ENCODE results near the gene ETFDH.
"Not testable (repeated sequence)": the region's sequence is repeated elsewhere in the genome, so short reads cannot be mapped to it uniquely, and the experiment has no call there.

ETFDH gene

GRCh38 chr4:158656439-158656838 is 15.7 kb upstream of the ETFDH start:
- H3K9me2 ChIP-seq (replicated peaks; ENCODE audit: insufficient read depth, low read length) = no peaks in the 10 kb centered on the region
- H3K27ac ChIP-seq (ENCODE audit: low read length) = no peak overlapping the region
- TF ChIP-seq EZH2 (optimal IDR thresholded peaks at IDR 0.05; ENCODE audit: low read depth, low read length) = no peak
- no peak for TF ChIP-seq EZH2phosphoT487 (IDR thresholded peaks at IDR 0.05; ENCODE audit: low read length)
- TF ChIP-seq CTCF (IDR thresholded peaks at IDR 0.05; ENCODE audit: low read length) = no peak
- H3K4me2 ChIP-seq (ENCODE audit: low read depth, low read length) = no peak overlapping the region
- no peaks in the 10 kb centered on the region for H4K20me1 ChIP-seq (ENCODE audit: insufficient read depth, low read length)
- H2AFZ ChIP-seq (ENCODE audit: low read length) = no peak overlapping the region
- no peaks in the 10 kb centered on the region for H3K4me1 ChIP-seq (ENCODE audit: low read length)
- no peak for DNase-seq
- H3F3A ChIP-seq (ENCODE audit: insufficient read depth, low read length) = no peaks in the 10 kb centered on the region
- no peak overlapping the region for H3K4me3 ChIP-seq (ENCODE audit: low read length)
- H3K9me3 ChIP-seq (replicated peaks; ENCODE audit: insufficient read depth, low read length) = no peaks in the 10 kb centered on the region
- H3K36me3 ChIP-seq (replicated peaks; ENCODE audit: insufficient read depth, low read length) = no peaks in the 10 kb centered on the region
- H3K27me3 ChIP-seq (replicated peaks; ENCODE audit: insufficient read depth, low read length) = no peaks in the 10 kb centered on the region
- H3K79me2 ChIP-seq (ENCODE audit: low read length) = no peaks in the 10 kb centered on the region
- H3K9ac ChIP-seq (ENCODE audit: low read length) = no peak overlapping the region

DNA sequence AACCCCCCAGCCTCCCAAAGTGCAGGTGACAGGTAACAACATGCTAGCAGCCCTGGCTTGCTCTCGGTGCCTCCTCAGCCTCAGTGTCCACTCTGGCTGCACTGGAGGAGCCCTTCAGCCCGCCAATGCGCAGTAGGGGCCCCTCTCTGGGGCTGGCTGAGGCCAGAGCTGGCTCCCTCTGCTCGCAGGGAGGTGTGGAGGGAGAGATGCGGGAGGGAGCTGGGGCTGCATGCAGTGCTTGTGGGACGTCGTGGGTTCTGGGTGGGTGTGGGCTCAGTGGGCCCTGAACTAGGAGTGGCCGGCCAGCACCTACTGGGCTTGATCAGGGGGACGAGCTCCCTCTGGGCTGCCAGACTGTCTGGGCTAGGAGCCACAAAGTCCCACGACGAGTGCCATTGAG is 14.8 kb upstream of the ETFDH start:
- H3K36me3 ChIP-seq (replicated peaks; ENCODE audit: insufficient read depth, low read length) = no peaks in the 10 kb centered on the region
- no peak for TF ChIP-seq EZH2phosphoT487 (IDR thresholded peaks at IDR 0.05; ENCODE audit: low read length)
- TF ChIP-seq EZH2 (optimal IDR thresholded peaks at IDR 0.05; ENCODE audit: low read depth, low read length) = no peak
- TF ChIP-seq CTCF (IDR thresholded peaks at IDR 0.05; ENCODE audit: low read length) = no peak
- H3K27ac ChIP-seq (ENCODE audit: low read length) = no peak overlapping the region
- H3K9ac ChIP-seq (ENCODE audit: low read length) = no peak overlapping the region
- H3K9me3 ChIP-seq (replicated peaks; ENCODE audit: insufficient read depth, low read length) = no peaks in the 10 kb centered on the region
- H3K9me2 ChIP-seq (replicated peaks; ENCODE audit: insufficient read depth, low read length) = no peaks in the 10 kb centered on the region
- no peak overlapping the region for H3K4me2 ChIP-seq (ENCODE audit: low read depth, low read length)
- H4K20me1 ChIP-seq (ENCODE audit: insufficient read depth, low read length) = no peaks in the 10 kb centered on the region
- no peak for DNase-seq
- H3K4me3 ChIP-seq (ENCODE audit: low read length) = no peak overlapping the region
- H2AFZ ChIP-seq (ENCODE audit: low read length) = no peak overlapping the region
- H3K27me3 ChIP-seq (replicated peaks; ENCODE audit: insufficient read depth, low read length) = no peaks in the 10 kb centered on the region
- no peaks in the 10 kb centered on the region for H3F3A ChIP-seq (ENCODE audit: insufficient read depth, low read length)
- H3K79me2 ChIP-seq (ENCODE audit: low read length) = no peaks in the 10 kb centered on the region
- H3K4me1 ChIP-seq (ENCODE audit: low read length) = no peaks in the 10 kb centered on the region

GRCh38 chr4:158663255-158663654 is 8.8 kb upstream of the ETFDH start:
- not testable (repeated sequence) for H3F3A ChIP-seq (ENCODE audit: insufficient read depth, low read length); H3K9me2 ChIP-seq (replicated peaks; ENCODE audit: insufficient read depth, low read length); H3K4me3 ChIP-seq (ENCODE audit: low read length); H3K27me3 ChIP-seq (replicated peaks; ENCODE audit: insufficient read depth, low read length); H3K9me3 ChIP-seq (replicated peaks; ENCODE audit: insufficient read depth, low read length); H3K9ac ChIP-seq (ENCODE audit: low read length); DNase-seq; H4K20me1 ChIP-seq (ENCODE audit: insufficient read depth, low read length); H3K27ac ChIP-seq (ENCODE audit: low read length); H3K4me1 ChIP-seq (ENCODE audit: low read length); H2AFZ ChIP-seq (ENCODE audit: low read length); H3K4me2 ChIP-seq (ENCODE audit: low read depth, low read length); H3K36me3 ChIP-seq (replicated peaks; ENCODE audit: insufficient read depth, low read length)
- H3K79me2 ChIP-seq (ENCODE audit: low read length) = peaks cover 13% of the 10 kb centered on the region

DNA sequence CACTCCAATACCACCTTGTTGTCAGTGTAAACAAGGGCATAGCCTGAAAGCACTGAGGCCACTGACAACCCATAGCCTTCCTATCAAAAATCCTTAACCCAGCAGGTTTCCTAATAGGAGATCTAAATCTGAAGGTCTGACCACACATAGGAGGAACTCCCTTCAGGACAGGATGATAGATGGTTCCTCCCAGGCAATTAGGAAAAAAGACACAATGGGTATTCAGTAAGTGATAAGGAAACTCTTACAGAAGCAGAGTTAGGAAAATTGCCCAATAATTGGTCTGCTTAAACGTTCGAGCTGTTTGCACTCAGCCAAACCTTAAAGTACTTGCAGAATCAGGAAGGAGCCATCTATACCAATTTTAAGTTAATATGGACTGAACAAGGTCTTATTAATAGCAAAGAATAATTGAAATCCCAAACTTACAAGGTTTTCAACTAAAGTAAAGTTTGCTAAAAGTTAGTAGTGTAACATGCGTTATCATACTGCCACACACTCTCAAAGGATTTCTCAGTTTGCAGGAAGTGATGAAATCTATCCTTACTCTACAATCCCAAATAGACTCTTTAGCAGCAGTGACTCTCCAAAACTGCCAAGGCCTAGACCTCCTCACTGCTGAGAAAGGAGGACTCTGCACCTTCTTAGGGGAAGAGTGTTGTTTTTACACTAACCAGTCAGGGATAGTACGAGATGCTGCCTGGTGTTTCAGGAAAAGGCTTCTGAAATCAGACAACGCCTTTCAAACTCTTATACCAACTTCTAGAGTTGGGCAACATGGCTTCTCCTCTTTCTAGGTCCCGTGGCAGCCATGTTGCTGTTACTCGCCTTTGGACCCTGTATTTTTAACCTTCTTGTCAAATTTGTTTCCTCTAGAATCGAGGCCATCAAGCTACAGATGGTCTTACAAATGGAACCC is 8.1 kb upstream of the ETFDH start:
- DNase-seq; H3K27ac ChIP-seq (ENCODE audit: low read length); H3K9ac ChIP-seq (ENCODE audit: low read length): not testable (repeated sequence)

More for the DNA sequence above, 8.1 kb upstream of the ETFDH start:
- H3K4me1 ChIP-seq (ENCODE audit: low read length); H3K9me3 ChIP-seq (replicated peaks; ENCODE audit: insufficient read depth, low read length); H3K27me3 ChIP-seq (replicated peaks; ENCODE audit: insufficient read depth, low read length); H2AFZ ChIP-seq (ENCODE audit: low read length); H3K36me3 ChIP-seq (replicated peaks; ENCODE audit: insufficient read depth, low read length); H3F3A ChIP-seq (ENCODE audit: insufficient read depth, low read length); H3K4me3 ChIP-seq (ENCODE audit: low read length); H3K9me2 ChIP-seq (replicated peaks; ENCODE audit: insufficient read depth, low read length); H3K4me2 ChIP-seq (ENCODE audit: low read depth, low read length); H4K20me1 ChIP-seq (ENCODE audit: insufficient read depth, low read length): not testable (repeated sequence)
- peaks cover 20% of the 10 kb centered on the region for H3K79me2 ChIP-seq (ENCODE audit: low read length)
